ENCODE results near the gene SLC15A1. TPM values are rescaled to one million over a fixed set of nuclear protein-coding genes. Genes with fewer than 3 reads are reported as not detected.

The SLC15A1 gene
- total RNA-seq, 2 donors from 2014 or later: 0.53 to 0.81 TPM

- Histone ChIP-seq H3K4me3 (ENCODE audit: low read length) (no peak overlapping the region), H3K9me3 (ENCODE audit: control insufficient read depth, low read length) (no peaks in the 10 kb centered on the region), H3K27me3 (ENCODE audit: control insufficient read depth, insufficient read depth, low read length, poor library complexity, severe bottlenecking) (no peaks in the 10 kb centered on the region), H3K27ac (ENCODE audit: low read depth, low read length) (no peak overlapping the region), H3K36me3 (ENCODE audit: control insufficient read depth, insufficient read depth, low read length) (no peaks in the 10 kb centered on the region), H3K9ac (ENCODE audit: extremely low read depth, low read length, poor library complexity, severe bottlenecking) (no peak overlapping the region), H3K4me1 (ENCODE audit: control insufficient read depth, insufficient read depth, low read length) (no peaks in the 10 kb centered on the region)
- Mint-ChIP-seq H3K27me3 (ENCODE audit: insufficient read depth) (no peaks in the 10 kb centered on the region), H3K36me3 (ENCODE audit: low read depth) (peaks cover 5% of the 10 kb centered on the region), H3K4me1 (no peaks in the 10 kb centered on the region), H3K4me3 (no peak overlapping the region), H3K9me3 (no peaks in the 10 kb centered on the region), H3K27ac (no peak overlapping the region)
- no peak for DNase-seq
- TF ChIP-seq CTCF (conservative IDR thresholded peaks at IDR 0.05): no peak
- 89 to 97% methylated on average over 4 to 5 of the region's 5 CpGs for WGBS, 2 experiments (ENCODE audit: insufficient coverage in 1 of 2, insufficient read length in 1 of 2)
These were observed 43.7 kb upstream of the SLC15A1 start for GRCh38 chr13:98796191-98796590.

GRCh38 chr13:98795220-98795619 is 42.7 kb upstream of the SLC15A1 start:
- peaks cover 5% of the 10 kb centered on the region for H3K36me3 Mint-ChIP-seq (ENCODE audit: low read depth)
- Histone ChIP-seq H3K4me1 (ENCODE audit: control insufficient read depth, insufficient read depth, low read length) (no peaks in the 10 kb centered on the region), H3K9ac (ENCODE audit: extremely low read depth, low read length, poor library complexity, severe bottlenecking) (no peak overlapping the region), H3K36me3 (ENCODE audit: control insufficient read depth, insufficient read depth, low read length) (no peaks in the 10 kb centered on the region), H3K9me3 (ENCODE audit: control insufficient read depth, low read length) (no peaks in the 10 kb centered on the region), H3K4me3 (ENCODE audit: low read length) (no peak overlapping the region), H3K27ac (ENCODE audit: low read depth, low read length) (no peak overlapping the region), H3K27me3 (ENCODE audit: control insufficient read depth, insufficient read depth, low read length, poor library complexity, severe bottlenecking) (no peaks in the 10 kb centered on the region)
- H3K4me3 Mint-ChIP-seq: no peak overlapping the region
- no peaks in the 10 kb centered on the region for H3K27me3 Mint-ChIP-seq (ENCODE audit: insufficient read depth)
- 96 to 100% methylated on average over 2 to 6 of the region's 6 CpGs for WGBS, 2 experiments (ENCODE audit: insufficient coverage in 1 of 2, insufficient read length in 1 of 2)
- no peaks in the 10 kb centered on the region for H3K9me3 Mint-ChIP-seq
- TF ChIP-seq CTCF (conservative IDR thresholded peaks at IDR 0.05): no peak
- no peaks in the 10 kb centered on the region for H3K4me1 Mint-ChIP-seq
- DNase-seq: no peak
- no peak overlapping the region for H3K27ac Mint-ChIP-seq

DNA sequence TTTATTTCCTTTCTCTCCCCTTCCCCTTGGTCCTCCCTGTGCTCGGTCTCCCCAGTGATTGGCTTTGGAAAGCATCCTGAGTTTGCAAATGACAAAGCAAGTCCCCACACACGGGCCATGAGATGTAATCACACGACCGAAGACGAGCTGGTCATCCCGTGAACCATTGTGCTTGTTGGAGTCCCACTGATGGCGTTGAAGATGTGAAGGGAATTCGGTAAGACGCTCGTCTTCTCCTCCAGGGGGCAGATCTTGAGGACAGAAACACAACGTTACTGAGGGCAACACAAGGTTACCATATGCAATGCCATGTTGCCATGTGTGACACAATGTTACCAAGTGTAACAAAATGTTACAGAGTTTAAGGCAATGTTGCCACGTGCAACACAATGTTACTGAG is 42.0 kb upstream of the SLC15A1 start:
- peak; percentile 41 for TF ChIP-seq CTCF (conservative IDR thresholded peaks at IDR 0.05)
- H3K36me3 Mint-ChIP-seq (ENCODE audit: low read depth): peaks cover 5% of the 10 kb centered on the region
- no peaks in the 10 kb centered on the region for H3K4me1 Mint-ChIP-seq
- no peaks in the 10 kb centered on the region for H3K9me3 Mint-ChIP-seq
- no peak overlapping the region for H3K9ac ChIP-seq (ENCODE audit: extremely low read depth, low read length, poor library complexity, severe bottlenecking)
- no peak overlapping the region for H3K27ac ChIP-seq (ENCODE audit: low read depth, low read length)
- no peaks in the 10 kb centered on the region for H3K36me3 ChIP-seq (ENCODE audit: control insufficient read depth, insufficient read depth, low read length)
- H3K27me3 Mint-ChIP-seq (ENCODE audit: insufficient read depth): no peaks in the 10 kb centered on the region
- H3K27ac Mint-ChIP-seq: no peak overlapping the region
- H3K27me3 ChIP-seq (ENCODE audit: control insufficient read depth, insufficient read depth, low read length, poor library complexity, severe bottlenecking): no peaks in the 10 kb centered on the region
- 90 to 93% methylated on average over 12 of the region's 12 CpGs for WGBS, 2 experiments (ENCODE audit: insufficient coverage in 1 of 2, insufficient read length in 1 of 2)
- DNase-seq: no peak
- H3K9me3 ChIP-seq (ENCODE audit: control insufficient read depth, low read length): no peaks in the 10 kb centered on the region
- no peaks in the 10 kb centered on the region for H3K4me1 ChIP-seq (ENCODE audit: control insufficient read depth, insufficient read depth, low read length)
- no peak overlapping the region for H3K4me3 ChIP-seq (ENCODE audit: low read length)
- H3K4me3 Mint-ChIP-seq: no peak overlapping the region
